PC-3 (cell line): ENCODE data around the gene CERS1. TPM values are rescaled to one million over a fixed set of nuclear protein-coding genes. Genes with fewer than 3 reads are reported as not detected.

Experiments used
- ATAC-seq: fragments of 200-7000 bp; cut with Tn5 transposase; 2 replicates; pipeline ENCODE4 v1.9.1; 2020; ENCODE audit warnings: mild to moderate bottlenecking, moderate library complexity
- BruUV-seq: library from RNA; stranded (reverse); fragments of 400-500 nt; replicated peaks from 2 replicates; lab custom pipeline; 2021; lab: Mats Ljungman, UMichigan
- CTCF ChIA-PET: fragments of 300-600 bp; sonication (Branson Sonifier 250); formaldehyde crosslinking; loops from one replicate; lab custom pipeline; 2022; ENCODE audit warnings: antibody characterized with exemption; lab: Charles Lee
- POLR2A ChIA-PET: fragments of 300-600 bp; sonication (Branson Sonifier 250); formaldehyde crosslinking; loops from one replicate; lab custom pipeline; 2022; ENCODE audit warnings: antibody characterized with exemption; ENCODE audit not compliant: unreplicated experiment; lab: Charles Lee
- DNase-seq: peaks from one replicate; pipeline ENCODE4 v3.0.0-alpha.2; 2015
- H2AFZ ChIP-seq: fragments of 300-600 bp; sonication (generic); 2 replicates; pipeline ENCODE4 v1.6.0; 2016; ENCODE audit warnings: antibody characterized with exemption, low read length
- H3F3A ChIP-seq: fragments of 300-600 bp; sonication (generic); one replicate; pipeline ENCODE4 v1.6.0; 2017; ENCODE audit warnings: antibody characterized with exemption, low read length, control low read depth, mild to moderate bottlenecking; ENCODE audit not compliant: unreplicated experiment
- H3K27ac ChIP-seq: fragments of 300-600 bp; sonication (generic); 2 replicates; pipeline ENCODE4 v1.5.1; 2016; ENCODE audit warnings: mild to moderate bottlenecking, low read length
- H3K27me3 ChIP-seq: fragments of 300-600 bp; sonication (generic); 2 replicates; pipeline ENCODE4 v1.6.1; 2016; ENCODE audit warnings: low read length, mixed read lengths
- H3K36me3 ChIP-seq: fragments of 300-600 bp; sonication (generic); 2 replicates; pipeline ENCODE4 v1.6.1; 2016; ENCODE audit warnings: low read depth, mixed run types, low read length, mixed read lengths
- H3K4me1 ChIP-seq: fragments of 300-600 bp; sonication (generic); 2 replicates; pipeline ENCODE4 v1.5.1; 2016; ENCODE audit warnings: low read length; ENCODE audit not compliant: insufficient read depth
- H3K4me2 ChIP-seq: fragments of 300-600 bp; sonication (generic); 2 replicates; pipeline ENCODE4 v1.6.0; 2016; ENCODE audit warnings: low read length
- H3K4me3 ChIP-seq: fragments of 300-600 bp; sonication (generic); 2 replicates; pipeline ENCODE4 v1.5.1; 2016; ENCODE audit warnings: mild to moderate bottlenecking, low read length, mixed read lengths
- H3K79me2 ChIP-seq: fragments of 300-600 bp; sonication (generic); 2 replicates; pipeline ENCODE4 v1.6.1; 2017; ENCODE audit warnings: low read length, mixed read lengths
- H3K9ac ChIP-seq: fragments of 300-600 bp; sonication (generic); 2 replicates; pipeline ENCODE4 v1.6.0; 2016; ENCODE audit warnings: mild to moderate bottlenecking, low read length
- H3K9me2 ChIP-seq: fragments of 300-600 bp; sonication (generic); replicated peaks from 2 replicates; pipeline ENCODE4 v1.6.1; 2016; ENCODE audit warnings: mixed run types, low read length, mixed read lengths
- H3K9me3 ChIP-seq: fragments of 300-600 bp; sonication (generic); 2 replicates; pipeline ENCODE4 v1.6.1; 2016; ENCODE audit warnings: low read length, mixed read lengths
- H4K20me1 ChIP-seq: fragments of 300-600 bp; sonication (generic); 2 replicates; pipeline ENCODE4 v1.6.1; 2016; ENCODE audit warnings: low read length, mixed read lengths
- CTCF ChIP-seq: fragments of 300-600 bp; sonication (generic); conservative IDR thresholded peaks from 2 replicates; pipeline ENCODE4 v1.5.1; 2017; ENCODE audit warnings: antibody characterized with exemption, low read depth, mild to moderate bottlenecking, low read length
- EZH2 ChIP-seq: fragments of 300-600 bp; sonication (generic); IDR thresholded peaks from one replicate; pipeline ENCODE4 v1.6.1; 2017; ENCODE audit warnings: antibody characterized with exemption, mild to moderate bottlenecking, low read length; ENCODE audit not compliant: unreplicated experiment
- EZH2phosphoT487 ChIP-seq: fragments of 300-600 bp; sonication (generic); IDR thresholded peaks from 2 replicates; pipeline ENCODE4 v1.6.1; 2018; ENCODE audit warnings: mild to moderate bottlenecking, antibody characterized with exemption, low read length, borderline replicate concordance
- intact Hi-C: fragments of 100-400 bp; cut with micrococcal nuclease; formaldehyde crosslinking; loops from 2 replicates; pipeline ENCODE4 v1.9.0; 2023
- total RNA-seq: library from RNA; depleted of rRNA; stranded (reverse); fragments of >200 nt; gene quantifications from 2 replicates; pipeline ENCODE4 v1.2.3, GENCODE V29; 2014

The CERS1 gene
- total RNA-seq, 1 experiment from 2014 or later, result 0.95 TPM

DNA sequence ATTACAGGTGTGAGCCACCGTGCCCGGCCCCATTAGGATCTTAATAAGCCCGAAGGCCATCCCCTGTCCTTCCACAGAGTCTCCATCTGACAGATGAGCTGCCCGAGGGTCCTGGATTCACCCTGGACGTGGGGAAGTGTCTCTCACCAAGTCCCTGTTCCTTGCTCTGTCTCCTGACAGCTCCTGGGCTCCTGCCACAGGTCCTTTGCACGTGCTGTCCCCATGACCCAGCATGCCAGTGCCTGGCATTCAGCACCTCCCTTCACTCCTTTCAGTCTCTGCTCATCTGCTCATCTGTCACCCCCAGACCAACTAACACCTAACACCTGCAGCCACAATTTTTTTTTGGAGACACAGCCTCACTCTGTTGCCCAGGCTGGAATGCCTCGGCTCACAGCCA lies 14.5 kb downstream of the CERS1 start:
- Histone ChIP-seq H3K27me3 (no peaks in the 10 kb centered on the region), H3K36me3 (no peaks in the 10 kb centered on the region), H3K79me2 (no peaks in the 10 kb centered on the region), H3K9me2 (no peaks in the 10 kb centered on the region), H3K9ac (no peak overlapping the region), H2AFZ (no peak overlapping the region), H3K4me1 (no peaks in the 10 kb centered on the region), H3F3A (no peaks in the 10 kb centered on the region), H4K20me1 (no peaks in the 10 kb centered on the region), H3K9me3 (no peaks in the 10 kb centered on the region), H3K4me2 (no peak overlapping the region), H3K4me3 (no peak overlapping the region), H3K27ac (no peak overlapping the region)
- intact Hi-C loops, result no loop called here
- ChIA-PET CTCF (no interaction called here), POLR2A (no interaction called here)
- ATAC-seq (no peak), DNase-seq (no peak)
- TF ChIP-seq EZH2 (no peak), CTCF (no peak)
- BruUV-seq, result no TSS peak

- H3K4me1 ChIP-seq, result no peaks in the 10 kb centered on the region
- no TSS peak for BruUV-seq
- no peak for TF ChIP-seq EZH2
- TF ChIP-seq CTCF, result no peak
- TF ChIP-seq EZH2phosphoT487, result no peak
- peak; percentile 79 for DNase-seq
- no peak overlapping the region for H3K4me3 ChIP-seq
- POLR2A ChIA-PET, result no interaction called here
- intact Hi-C loops, result no loop called here
- no peaks in the 10 kb centered on the region for H3K36me3 ChIP-seq
- no peaks in the 10 kb centered on the region for H3K79me2 ChIP-seq
- H3K9ac ChIP-seq, result no peak overlapping the region
- H2AFZ ChIP-seq, result no peak overlapping the region
- no peaks in the 10 kb centered on the region for H3K9me3 ChIP-seq
- no peaks in the 10 kb centered on the region for H3K9me2 ChIP-seq
- no peak overlapping the region for H3K27ac ChIP-seq
- 0 out of 2 replicates have a peak overlapping the region, but pooled peaks have one; percentile 4 for H3K4me2 ChIP-seq
- no peaks in the 10 kb centered on the region for H3F3A ChIP-seq
- H3K27me3 ChIP-seq, result no peaks in the 10 kb centered on the region
- peak; percentile 68 for ATAC-seq
- CTCF ChIA-PET, result interaction anchor here (0.7 kb wide), 1 partner anchor 24 kb away, joined by 5 read pairs; no protein-coding TSS in a partner anchor
- no peaks in the 10 kb centered on the region for H4K20me1 ChIP-seq
Measured at GRCh38 chr19:18879579-18880373, 16.2 kb downstream of the CERS1 start.

DNA sequence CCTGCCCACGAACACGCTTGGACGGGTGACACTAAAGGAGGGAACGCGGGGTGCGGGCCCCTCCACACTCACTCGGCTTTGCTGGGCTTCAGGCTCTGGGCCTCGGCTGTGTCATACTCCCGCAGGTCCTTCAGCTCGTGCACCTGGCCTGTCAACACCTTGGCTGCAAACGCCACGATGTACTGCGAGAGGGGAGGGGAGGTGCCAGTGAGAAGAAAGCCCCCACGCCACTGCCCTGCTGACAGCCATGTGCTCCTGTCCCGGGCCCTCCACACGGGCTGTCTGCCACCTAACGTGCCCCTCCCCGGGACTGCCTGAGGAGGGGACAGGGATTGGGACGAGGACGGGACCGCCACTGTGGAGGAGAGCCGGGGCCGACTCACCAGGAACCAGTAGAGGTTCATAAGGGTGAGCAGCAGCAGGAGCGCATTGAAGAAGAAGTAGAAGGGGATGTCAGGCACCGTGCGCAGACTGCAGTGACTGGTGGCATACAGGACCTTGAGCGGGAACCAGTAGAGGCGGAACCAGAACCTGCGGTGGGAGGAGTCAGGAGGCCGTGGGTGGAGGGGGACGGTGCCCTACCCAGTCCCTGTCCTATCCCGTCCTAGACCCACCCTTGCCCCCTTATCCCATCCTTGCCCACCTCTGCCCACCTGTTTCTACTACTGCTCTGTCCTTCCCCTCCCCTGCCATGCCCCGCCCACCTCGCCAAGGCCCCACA lies 16.9 kb downstream of the CERS1 start:
- H3K36me3 ChIP-seq, result no peaks in the 10 kb centered on the region
- no peaks in the 10 kb centered on the region for H3F3A ChIP-seq
- no peaks in the 10 kb centered on the region for H4K20me1 ChIP-seq
- POLR2A ChIA-PET, result no interaction called here
- H2AFZ ChIP-seq, result no peak overlapping the region
- no TSS peak for BruUV-seq
- H3K4me2 ChIP-seq, result no peak overlapping the region
- no peaks in the 10 kb centered on the region for H3K4me1 ChIP-seq
- ATAC-seq (peak; percentile 13; the same call in 1 of the 2 replicates), DNase-seq (no peak)
- H3K9me2 ChIP-seq, result no peaks in the 10 kb centered on the region
- H3K9me3 ChIP-seq, result no peaks in the 10 kb centered on the region
- intact Hi-C loops, result no loop called here
- TF ChIP-seq EZH2phosphoT487 (no peak), EZH2 (no peak), CTCF (no peak)
- H3K27me3 ChIP-seq, result no peaks in the 10 kb centered on the region
- H3K27ac ChIP-seq, result no peak overlapping the region
- H3K4me3 ChIP-seq, result no peak overlapping the region
- H3K79me2 ChIP-seq, result no peaks in the 10 kb centered on the region
- no peak overlapping the region for H3K9ac ChIP-seq
- CTCF ChIA-PET, result no interaction called here
